Upper lobe of right lung (tissue), 1 donor: Measurements from ENCODE around the gene RPA3. TPM values are rescaled to one million over a fixed set of nuclear protein-coding genes. Genes with fewer than 3 reads are reported as not detected.

ENCODE experiments used
- ATAC-seq: fragments of 200-7000 bp; cut with Tn5 transposase; one replicate; pipeline ENCODE4 v1.9.1; 2020; ENCODE audit warnings: mild to moderate bottlenecking, moderate library complexity
- DNase-seq: peaks from one replicate; pipeline ENCODE4 v3.0.0-alpha.2; 2020
- H3K27ac ChIP-seq: fragments of 200-600 bp; one replicate; pipeline ENCODE4 v1.8.0; 2022
- H3K27me3 ChIP-seq: fragments of 200-600 bp; one replicate; pipeline ENCODE4 v1.8.0; 2022; ENCODE audit warnings: mild to moderate bottlenecking
- H3K36me3 ChIP-seq: fragments of 200-600 bp; one replicate; pipeline ENCODE4 v1.8.0; 2022
- H3K4me1 ChIP-seq: fragments of 200-600 bp; one replicate; pipeline ENCODE4 v1.8.0; 2022
- H3K4me3 ChIP-seq: fragments of 200-600 bp; one replicate; pipeline ENCODE4 v1.8.0; 2022; ENCODE audit warnings: mild to moderate bottlenecking
- H3K9me3 ChIP-seq: fragments of 200-600 bp; one replicate; pipeline ENCODE4 v1.8.0; 2022
- intact Hi-C: fragments of 100-400 bp; cut with DNase I; formaldehyde crosslinking; loops from one replicate; pipeline ENCODE4 v1.11.0; 2022
- total RNA-seq: library from RNA; stranded (reverse); fragmentation: NEBNext Ultra II Directional; extraction: Animal tissue kit (Norgen Biotek cat#: 25700); gene quantifications from one replicate; pipeline ENCODE4 v1.2.1, GENCODE V29; 2021
- TF ChIP-seq, protein P1 (sequence below): fragments of 200-600 bp; IDR thresholded peaks from one replicate; pipeline ENCODE4 v1.8.0; 2022; ENCODE audit warnings: antibody characterized with exemption
- donor health status: DM: no; HTN: yes; CAD: no; lungs with severe emphysema.

The RPA3 gene
- total RNA-seq, 1 donor from 2014 or later: 21.4 TPM

DNA sequence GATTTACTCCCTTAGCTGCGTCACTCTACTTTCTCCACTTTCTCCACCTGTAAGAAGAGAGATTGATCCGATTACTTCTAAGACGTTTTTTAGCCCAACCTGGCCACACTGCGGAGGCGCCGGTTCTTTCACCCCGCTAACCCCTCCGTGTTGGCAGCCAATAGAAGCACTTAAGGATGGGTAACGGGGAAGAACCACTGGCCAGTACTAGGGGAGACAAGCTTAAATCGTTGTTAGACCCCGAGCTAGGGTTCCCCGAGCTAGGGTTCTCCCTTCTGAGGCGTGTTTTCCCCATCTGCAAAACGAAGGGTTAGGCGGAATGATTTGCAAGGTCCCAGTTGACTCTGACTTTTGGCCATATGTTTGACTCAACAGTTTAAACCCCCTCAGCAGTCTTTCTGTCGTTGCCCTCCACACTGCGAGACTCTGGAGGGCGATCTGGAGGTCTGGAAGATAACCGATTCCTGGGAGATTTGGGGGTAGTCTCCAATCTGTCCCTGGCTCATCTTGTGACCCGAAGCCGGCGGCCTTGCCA lies 77.2 kb downstream of the RPA3 start:
- Histone ChIP-seq H3K27me3 (no peaks in the 10 kb centered on the region), H3K4me1 (peaks cover 12% of the 10 kb centered on the region), H3K4me3 (peak overlapping the region; percentile 76), H3K36me3 (peaks cover 8% of the 10 kb centered on the region), H3K9me3 (no peaks in the 10 kb centered on the region), H3K27ac (peak overlapping the region; percentile 90)
- no peak for ATAC-seq
- no peak for DNase-seq
- TF ChIP-seq, protein P1, sequence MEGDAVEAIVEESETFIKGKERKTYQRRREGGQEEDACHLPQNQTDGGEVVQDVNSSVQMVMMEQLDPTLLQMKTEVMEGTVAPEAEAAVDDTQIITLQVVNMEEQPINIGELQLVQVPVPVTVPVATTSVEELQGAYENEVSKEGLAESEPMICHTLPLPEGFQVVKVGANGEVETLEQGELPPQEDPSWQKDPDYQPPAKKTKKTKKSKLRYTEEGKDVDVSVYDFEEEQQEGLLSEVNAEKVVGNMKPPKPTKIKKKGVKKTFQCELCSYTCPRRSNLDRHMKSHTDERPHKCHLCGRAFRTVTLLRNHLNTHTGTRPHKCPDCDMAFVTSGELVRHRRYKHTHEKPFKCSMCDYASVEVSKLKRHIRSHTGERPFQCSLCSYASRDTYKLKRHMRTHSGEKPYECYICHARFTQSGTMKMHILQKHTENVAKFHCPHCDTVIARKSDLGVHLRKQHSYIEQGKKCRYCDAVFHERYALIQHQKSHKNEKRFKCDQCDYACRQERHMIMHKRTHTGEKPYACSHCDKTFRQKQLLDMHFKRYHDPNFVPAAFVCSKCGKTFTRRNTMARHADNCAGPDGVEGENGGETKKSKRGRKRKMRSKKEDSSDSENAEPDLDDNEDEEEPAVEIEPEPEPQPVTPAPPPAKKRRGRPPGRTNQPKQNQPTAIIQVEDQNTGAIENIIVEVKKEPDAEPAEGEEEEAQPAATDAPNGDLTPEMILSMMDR: no peak
- intact Hi-C loops: no loop called here

DNA sequence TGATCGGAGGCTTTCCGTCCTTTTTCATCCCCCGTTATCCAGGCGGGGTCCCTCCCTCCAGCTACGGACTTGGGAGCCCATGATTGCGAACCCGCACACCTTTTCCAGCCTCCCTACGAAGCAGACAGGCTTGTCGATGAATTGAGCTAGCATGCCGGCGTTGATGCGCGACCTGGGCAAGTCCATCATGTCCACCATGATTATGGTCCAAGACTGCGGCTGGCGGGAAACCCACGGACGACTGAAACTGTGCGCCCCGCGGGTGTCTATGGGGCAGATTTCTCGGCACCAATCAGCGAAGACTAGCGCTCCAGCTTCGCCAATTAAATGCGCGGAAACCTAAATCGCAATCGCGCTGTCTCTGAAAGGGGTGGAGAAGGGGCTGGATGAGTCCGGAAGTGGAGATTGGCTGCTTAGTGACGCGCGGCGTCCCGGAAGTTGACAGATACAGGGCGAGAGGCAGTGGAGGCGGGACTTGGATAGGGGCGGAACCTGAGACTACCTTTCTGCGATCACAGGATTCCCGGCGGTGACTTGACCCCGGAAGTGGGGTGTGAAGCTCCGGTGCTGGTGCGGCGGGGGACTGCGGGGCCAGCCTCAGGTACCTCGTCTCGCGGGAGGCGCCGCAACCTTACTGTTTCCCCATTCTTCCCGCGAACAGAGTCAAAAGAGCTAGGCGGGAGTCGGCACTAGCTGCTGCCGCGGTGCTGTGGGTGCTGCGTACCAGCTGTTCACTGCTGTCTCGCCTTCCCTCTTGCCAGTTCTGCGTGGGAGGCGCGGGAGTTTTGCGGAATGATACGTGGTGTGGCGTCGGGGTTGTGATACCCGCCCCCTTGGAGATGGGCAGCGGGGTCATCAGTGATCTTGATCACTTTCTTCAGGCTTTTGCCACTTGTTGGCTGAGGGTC lies 77.9 kb downstream of the RPA3 start, which contains the start of gene UMAD1:
TSS of gene UMAD1 (plus strand) at position 532 of the 908 bp plus-strand sequence. CDS start 32,620 bp downstream, outside the sequence.
- peaks cover 12% of the 10 kb centered on the region for H3K4me1 ChIP-seq
- H3K9me3 ChIP-seq: no peaks in the 10 kb centered on the region
- intact Hi-C loops: no loop called here
- no peaks in the 10 kb centered on the region for H3K27me3 ChIP-seq
- DNase-seq: peak; percentile 99
- TF ChIP-seq, protein P1: no peak
- H3K36me3 ChIP-seq: peaks cover 8% of the 10 kb centered on the region
- peak within 1 kb of the TSS; percentile 90 for H3K27ac ChIP-seq
- peak; percentile 99 for ATAC-seq
- peak within 1 kb of the TSS; percentile 76 for H3K4me3 ChIP-seq

DNA sequence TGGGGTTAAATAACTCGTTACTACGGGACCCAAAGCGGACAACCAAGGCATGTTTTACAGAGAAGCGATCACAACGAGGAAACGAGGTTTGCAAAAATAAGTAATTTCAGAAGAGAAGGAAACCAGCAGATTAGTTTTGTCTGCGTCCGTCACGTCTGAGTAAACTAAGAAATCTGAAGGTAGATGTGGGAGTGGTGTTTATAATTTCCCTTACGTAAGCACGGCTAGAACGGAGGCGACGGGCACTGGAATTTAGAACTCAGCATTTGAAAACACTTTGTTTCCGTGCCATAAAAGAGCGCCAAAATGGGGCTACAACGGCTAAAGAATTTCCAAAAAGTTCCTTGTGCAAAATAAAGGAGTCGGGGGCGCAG lies 78.6 kb downstream of the RPA3 start:
- H3K4me1 ChIP-seq: peaks cover 12% of the 10 kb centered on the region
- DNase-seq: no peak
- H3K27ac ChIP-seq: peak overlapping the region; percentile 90
- ATAC-seq: no peak
- peaks cover 8% of the 10 kb centered on the region for H3K36me3 ChIP-seq
- TF ChIP-seq, protein P1: no peak
- no peaks in the 10 kb centered on the region for H3K9me3 ChIP-seq
- intact Hi-C loops: no loop called here
- no peaks in the 10 kb centered on the region for H3K27me3 ChIP-seq
- H3K4me3 ChIP-seq: peak overlapping the region; percentile 76

DNA sequence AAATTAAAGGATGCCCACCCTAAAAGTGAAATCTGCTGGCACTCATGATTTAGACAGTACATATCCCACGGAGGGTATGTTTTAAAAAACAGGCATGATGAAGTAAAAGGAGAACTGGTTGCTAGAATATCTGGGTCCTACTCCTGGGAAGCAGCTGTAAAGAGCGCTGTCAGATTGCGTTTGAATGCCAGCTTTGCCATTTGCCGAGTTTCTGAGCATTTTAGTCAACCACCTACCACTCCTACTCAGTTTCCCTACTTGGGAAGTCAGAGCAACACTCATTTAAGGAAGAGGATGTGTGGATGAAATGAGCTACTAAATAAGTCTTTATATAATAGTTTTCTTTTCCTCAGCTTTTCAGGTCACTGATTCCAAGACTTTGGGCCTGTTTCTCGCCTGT lies 79.0 kb downstream of the RPA3 start:
- Histone ChIP-seq H3K27me3 (no peaks in the 10 kb centered on the region), H3K4me3 (peak overlapping the region; percentile 76), H3K9me3 (no peaks in the 10 kb centered on the region), H3K4me1 (peaks cover 12% of the 10 kb centered on the region), H3K27ac (peak overlapping the region; percentile 90), H3K36me3 (peaks cover 8% of the 10 kb centered on the region)
- intact Hi-C loops: no loop called here
- ATAC-seq (no peak), DNase-seq (no peak)
- TF ChIP-seq, protein P1: no peak

DNA sequence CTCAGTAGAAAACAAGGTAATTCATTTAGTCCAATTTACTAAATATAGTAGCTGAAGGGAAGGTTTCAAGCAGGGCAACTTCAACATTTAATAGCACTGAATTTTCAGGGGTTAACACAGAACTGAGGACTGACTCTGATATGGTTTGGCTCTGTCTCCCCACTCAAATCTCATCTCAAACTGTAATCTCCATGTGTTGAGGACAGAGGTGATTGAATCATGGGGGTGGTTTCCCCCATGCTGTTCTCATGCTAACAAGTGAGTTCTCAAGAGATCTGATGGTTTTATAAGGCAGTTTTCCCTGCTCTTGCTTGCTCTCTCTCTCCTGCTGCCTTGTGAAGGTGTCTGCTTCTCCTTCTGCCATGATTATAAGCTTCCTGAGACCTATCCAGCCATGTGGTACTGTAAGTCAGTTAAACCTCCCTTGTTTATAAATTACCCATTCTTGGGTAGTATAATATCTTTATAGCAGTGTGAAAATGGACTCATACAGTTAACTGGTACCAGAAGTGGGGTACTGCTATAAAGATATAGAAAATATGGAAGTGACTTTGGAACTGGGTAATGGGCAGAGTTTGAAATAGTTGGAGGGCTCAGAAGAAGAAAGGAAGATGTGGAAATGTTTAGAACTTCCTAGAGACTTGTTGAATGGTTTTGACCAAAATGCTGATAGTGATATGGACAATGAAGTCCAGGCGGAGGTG lies 87.6 kb downstream of the RPA3 start:
- ATAC-seq: no peak
- TF ChIP-seq, protein P1: no peak
- Histone ChIP-seq H3K9me3 (no peaks in the 10 kb centered on the region), H3K27ac (no peak overlapping the region), H3K27me3 (no peaks in the 10 kb centered on the region), H3K36me3 (no peaks in the 10 kb centered on the region), H3K4me1 (no peaks in the 10 kb centered on the region), H3K4me3 (no peak overlapping the region)
- DNase-seq: no peak
- intact Hi-C loops: no loop called here
